ENCODE results near the gene ANK3. TPM values are rescaled to one million over a fixed set of nuclear protein-coding genes. Genes with fewer than 3 reads are reported as not detected.

The ANK3 gene
- polyA plus RNA-seq, 1 donor (not counting 4 experiments of a cell fraction or from before 2014, with no cell fraction given), result 8.3 TPM

DNA sequence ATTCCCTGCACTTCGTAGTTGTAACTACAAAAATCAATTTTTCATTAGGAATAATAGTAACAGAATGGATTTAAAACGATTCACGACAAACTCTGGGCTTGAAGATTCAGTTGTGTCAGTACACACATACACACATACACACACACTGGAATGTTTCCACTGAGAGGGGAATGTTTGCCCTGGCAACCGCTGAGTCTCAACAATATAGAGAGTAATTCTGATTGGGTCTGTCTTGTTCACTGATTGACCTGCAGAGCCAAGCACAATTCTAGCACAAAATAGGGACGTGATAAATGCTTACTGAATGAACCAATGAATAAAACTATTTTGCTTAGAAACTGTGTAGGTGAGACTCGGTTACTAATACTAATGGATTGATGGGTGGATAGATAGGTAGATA, 278.9 kb downstream of the ANK3 start:
- Histone ChIP-seq H3K79me2 (ENCODE audit: control insufficient read depth, insufficient read depth, low read length) (no peaks in the 10 kb centered on the region), H3K9me1 (ENCODE audit: control insufficient read depth, extremely low read depth, insufficient read depth, low read length) (no peaks in the 10 kb centered on the region), H3K4me1 (ENCODE audit: control insufficient read depth, extremely low read depth, insufficient read depth, low read length) (no peaks in the 10 kb centered on the region), H3K36me3 (ENCODE audit: control insufficient read depth in 2 of 2, extremely low read depth in 1 of 2, insufficient read depth in 2 of 2, low read length in 2 of 2) (no peaks in the 10 kb centered on the region), H3K9me3 (ENCODE audit: control insufficient read depth, low read depth, low read length) (no peaks in the 10 kb centered on the region), H3K27me3 (ENCODE audit: control insufficient read depth, extremely low read depth, insufficient read depth, low read length) (no peaks in the 10 kb centered on the region), H3K27ac (ENCODE audit: control insufficient read depth, insufficient read depth, low read length) (no peak overlapping the region), H3K4me2 (ENCODE audit: control insufficient read depth, extremely low read depth, insufficient read depth, low read depth, low read length) (no peak overlapping the region), H3K4me3 (ENCODE audit: control insufficient read depth in 2 of 3, extremely low read depth in 1 of 3, insufficient read depth in 2 of 3, low read depth in 1 of 3, low read length in 3 of 3) (no peak overlapping the region), H3K9ac (ENCODE audit: control insufficient read depth, extremely low read depth, insufficient read depth, low read length) (no peak overlapping the region), H4K20me1 (ENCODE audit: control insufficient read depth, extremely low read depth, insufficient read depth, low read length) (no peaks in the 10 kb centered on the region), H2AFZ (ENCODE audit: control insufficient read depth, low read length) (no peak overlapping the region)
- FAIRE-seq (no peak), DNase-seq (ENCODE audit: low read depth, low spot score) (no peak)
- dilution Hi-C loops (cut with MboI; ENCODE audit: extremely low pct_ligation_motif_present, low sequenced_read_pairs), result loop anchor here (25.0 kb wide), 2 partner anchors 102 to 327 kb away; no protein-coding TSS in a partner anchor
- TF ChIP-seq, protein P1, sequence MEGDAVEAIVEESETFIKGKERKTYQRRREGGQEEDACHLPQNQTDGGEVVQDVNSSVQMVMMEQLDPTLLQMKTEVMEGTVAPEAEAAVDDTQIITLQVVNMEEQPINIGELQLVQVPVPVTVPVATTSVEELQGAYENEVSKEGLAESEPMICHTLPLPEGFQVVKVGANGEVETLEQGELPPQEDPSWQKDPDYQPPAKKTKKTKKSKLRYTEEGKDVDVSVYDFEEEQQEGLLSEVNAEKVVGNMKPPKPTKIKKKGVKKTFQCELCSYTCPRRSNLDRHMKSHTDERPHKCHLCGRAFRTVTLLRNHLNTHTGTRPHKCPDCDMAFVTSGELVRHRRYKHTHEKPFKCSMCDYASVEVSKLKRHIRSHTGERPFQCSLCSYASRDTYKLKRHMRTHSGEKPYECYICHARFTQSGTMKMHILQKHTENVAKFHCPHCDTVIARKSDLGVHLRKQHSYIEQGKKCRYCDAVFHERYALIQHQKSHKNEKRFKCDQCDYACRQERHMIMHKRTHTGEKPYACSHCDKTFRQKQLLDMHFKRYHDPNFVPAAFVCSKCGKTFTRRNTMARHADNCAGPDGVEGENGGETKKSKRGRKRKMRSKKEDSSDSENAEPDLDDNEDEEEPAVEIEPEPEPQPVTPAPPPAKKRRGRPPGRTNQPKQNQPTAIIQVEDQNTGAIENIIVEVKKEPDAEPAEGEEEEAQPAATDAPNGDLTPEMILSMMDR (optimal IDR thresholded peaks at IDR 0.05 in 1 of 3, IDR thresholded peaks at IDR 0.05 in 1 of 3, conservative IDR thresholded peaks at IDR 0.05 in 1 of 3; ENCODE audit: extremely low read depth in 1 of 3, insufficient read depth in 2 of 3, low read length in 3 of 3), result no peak
- TF ChIP-seq EZH2 (IDR thresholded peaks at IDR 0.05; ENCODE audit: low read length), result no peak

DNA sequence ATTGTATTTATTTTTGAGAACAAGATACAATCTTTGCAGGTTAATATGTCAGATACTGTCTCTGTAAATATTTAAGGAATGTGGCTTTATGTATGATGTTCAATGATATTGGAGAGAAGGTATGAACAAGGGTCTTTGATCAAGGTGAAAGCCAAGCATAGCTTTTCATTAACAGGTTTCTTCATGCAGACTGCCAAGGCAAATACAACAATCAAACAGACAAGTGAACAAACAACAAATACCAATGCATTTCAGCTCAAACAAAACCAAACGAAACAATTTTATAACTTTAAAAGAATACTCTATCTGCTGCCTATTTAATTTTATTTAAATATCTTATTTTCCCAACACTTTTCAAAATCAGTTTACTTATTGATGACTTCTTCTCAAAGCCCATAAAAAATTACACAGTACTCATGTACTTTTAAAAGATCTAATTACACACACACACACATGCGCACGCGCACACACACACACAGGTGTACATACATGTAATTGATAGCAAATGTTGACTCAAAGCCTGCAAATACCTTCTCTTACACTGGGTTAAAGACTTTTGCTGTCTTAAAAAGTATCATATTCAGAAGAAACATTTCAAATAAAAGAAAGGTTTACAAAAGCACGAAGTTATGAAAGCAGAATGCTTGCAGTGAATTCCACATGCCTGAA, 282.2 kb downstream of the ANK3 start:
- no peak overlapping the region for H3K27ac ChIP-seq (ENCODE audit: control insufficient read depth, insufficient read depth, low read length)
- dilution Hi-C loops (cut with MboI; ENCODE audit: extremely low pct_ligation_motif_present, low sequenced_read_pairs), result loop anchor here (25.0 kb wide), 2 partner anchors 105 to 330 kb away; no protein-coding TSS in a partner anchor
- no peaks in the 10 kb centered on the region for H3K79me2 ChIP-seq (ENCODE audit: control insufficient read depth, insufficient read depth, low read length)
- H3K9me1 ChIP-seq (ENCODE audit: control insufficient read depth, extremely low read depth, insufficient read depth, low read length), result no peaks in the 10 kb centered on the region
- no peaks in the 10 kb centered on the region for H3K27me3 ChIP-seq (ENCODE audit: control insufficient read depth, extremely low read depth, insufficient read depth, low read length)
- TF ChIP-seq, protein P1 (optimal IDR thresholded peaks at IDR 0.05 in 1 of 3, IDR thresholded peaks at IDR 0.05 in 1 of 3, conservative IDR thresholded peaks at IDR 0.05 in 1 of 3; ENCODE audit: extremely low read depth in 1 of 3, insufficient read depth in 2 of 3, low read length in 3 of 3), result no peak
- no peak for TF ChIP-seq EZH2 (IDR thresholded peaks at IDR 0.05; ENCODE audit: low read length)
- H3K4me3 ChIP-seq (ENCODE audit: control insufficient read depth in 2 of 3, extremely low read depth in 1 of 3, insufficient read depth in 2 of 3, low read depth in 1 of 3, low read length in 3 of 3), result no peak overlapping the region
- no peaks in the 10 kb centered on the region for H3K9me3 ChIP-seq (ENCODE audit: control insufficient read depth, low read depth, low read length)
- DNase-seq (ENCODE audit: low read depth, low spot score) (no peak), FAIRE-seq (no peak)
- no peak overlapping the region for H3K4me2 ChIP-seq (ENCODE audit: control insufficient read depth, extremely low read depth, insufficient read depth, low read depth, low read length)
- H3K4me1 ChIP-seq (ENCODE audit: control insufficient read depth, extremely low read depth, insufficient read depth, low read length), result no peaks in the 10 kb centered on the region
- H3K36me3 ChIP-seq (ENCODE audit: control insufficient read depth in 2 of 2, extremely low read depth in 1 of 2, insufficient read depth in 2 of 2, low read length in 2 of 2), result no peaks in the 10 kb centered on the region
- no peaks in the 10 kb centered on the region for H4K20me1 ChIP-seq (ENCODE audit: control insufficient read depth, extremely low read depth, insufficient read depth, low read length)
- no peak overlapping the region for H3K9ac ChIP-seq (ENCODE audit: control insufficient read depth, extremely low read depth, insufficient read depth, low read length)
- no peak overlapping the region for H2AFZ ChIP-seq (ENCODE audit: control insufficient read depth, low read length)

Measured in keratinocyte (primary cell).